ENCODE data around the gene MIR17HG.

DNA sequence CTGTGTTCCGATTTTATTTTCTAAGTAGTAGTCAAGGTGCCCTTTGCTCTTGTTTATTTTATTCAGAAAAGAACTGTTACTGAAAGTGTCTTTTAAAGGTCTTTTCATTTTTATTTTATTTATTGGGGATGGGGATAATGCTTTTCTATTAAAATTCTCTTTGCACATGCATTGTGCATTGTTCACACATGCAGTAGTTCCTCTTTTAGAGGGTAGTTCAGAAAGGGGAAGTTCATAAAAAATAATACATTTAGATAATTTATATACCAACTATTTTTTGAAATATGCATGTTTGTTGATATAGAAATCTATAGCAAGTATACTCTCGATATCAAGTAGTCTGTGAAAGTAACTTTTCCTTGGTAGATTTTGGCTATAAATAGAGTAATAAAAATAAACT is 54.4 kb downstream of the MIR17HG start:
- TF ChIP-seq, protein P1, sequence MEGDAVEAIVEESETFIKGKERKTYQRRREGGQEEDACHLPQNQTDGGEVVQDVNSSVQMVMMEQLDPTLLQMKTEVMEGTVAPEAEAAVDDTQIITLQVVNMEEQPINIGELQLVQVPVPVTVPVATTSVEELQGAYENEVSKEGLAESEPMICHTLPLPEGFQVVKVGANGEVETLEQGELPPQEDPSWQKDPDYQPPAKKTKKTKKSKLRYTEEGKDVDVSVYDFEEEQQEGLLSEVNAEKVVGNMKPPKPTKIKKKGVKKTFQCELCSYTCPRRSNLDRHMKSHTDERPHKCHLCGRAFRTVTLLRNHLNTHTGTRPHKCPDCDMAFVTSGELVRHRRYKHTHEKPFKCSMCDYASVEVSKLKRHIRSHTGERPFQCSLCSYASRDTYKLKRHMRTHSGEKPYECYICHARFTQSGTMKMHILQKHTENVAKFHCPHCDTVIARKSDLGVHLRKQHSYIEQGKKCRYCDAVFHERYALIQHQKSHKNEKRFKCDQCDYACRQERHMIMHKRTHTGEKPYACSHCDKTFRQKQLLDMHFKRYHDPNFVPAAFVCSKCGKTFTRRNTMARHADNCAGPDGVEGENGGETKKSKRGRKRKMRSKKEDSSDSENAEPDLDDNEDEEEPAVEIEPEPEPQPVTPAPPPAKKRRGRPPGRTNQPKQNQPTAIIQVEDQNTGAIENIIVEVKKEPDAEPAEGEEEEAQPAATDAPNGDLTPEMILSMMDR (IDR thresholded peaks at IDR 0.05 in 4 of 5, conservative IDR thresholded peaks at IDR 0.05 in 1 of 5), result no peak
- TF ChIP-seq POLR2A (IDR thresholded peaks at IDR 0.05), result no peak
